Measurements from ENCODE around the gene LLGL1. TPM values are rescaled to one million over a fixed set of nuclear protein-coding genes. Genes with fewer than 3 reads are reported as not detected.
A peak's percentile ranks its signal among the peaks of the same experiment; 100 is the strongest.

The LLGL1 gene
- total and polyA plus RNA-seq, 10 of the 15 experiments (the other 5 are each of a cell fraction or from before 2014, with no cell fraction given): 0.02 to 9.2 (median 2.5) TPM

DNA sequence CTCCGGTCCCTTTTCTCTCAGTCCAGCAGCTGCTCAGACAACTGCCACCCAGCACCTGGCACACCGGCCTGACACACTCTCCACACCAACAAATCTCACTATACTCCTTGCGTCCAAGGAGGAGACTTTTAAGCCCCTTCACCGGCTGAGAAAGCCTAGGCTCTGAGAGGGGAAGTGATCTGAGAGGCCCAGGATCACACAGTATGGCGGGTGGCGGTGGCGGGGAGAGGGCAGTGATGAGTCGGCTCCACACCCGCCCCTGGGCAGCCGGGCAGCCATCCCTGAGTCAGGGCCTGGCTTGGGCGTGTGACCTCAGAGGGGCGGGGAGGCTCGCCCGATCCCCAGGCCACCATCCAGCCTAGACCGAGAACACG lies 32.5 kb downstream of the LLGL1 start:
- Histone ChIP-seq H3K9ac (ENCODE audit: control insufficient read depth, insufficient read depth, low read length) (peak overlapping the region; percentile 89), H4K20me1 (ENCODE audit: control insufficient read depth, insufficient read depth) (no peaks in the 10 kb centered on the region), H3K27me3 (replicated peaks in 1 of 2; ENCODE audit: control insufficient read depth in 2 of 2, insufficient read depth in 2 of 2, low read length in 1 of 2) (no peaks in the 10 kb centered on the region), H3K79me2 (ENCODE audit: control insufficient read depth, insufficient read depth, low read length) (peaks cover 14% of the 10 kb centered on the region), H3K4me1 (ENCODE audit: control insufficient read depth, insufficient read depth, low read length) (peaks cover 21% of the 10 kb centered on the region), H3K4me3 (peak overlapping the region; percentile 97), H3K36me3 (ENCODE audit: control insufficient read depth in 2 of 2, insufficient read depth in 2 of 2, low read length in 1 of 2) (peaks cover 11 to 12% of the 10 kb centered on the region in 2 experiments; a peak in 3 of 4 replicates), H3K27ac (ENCODE audit: control insufficient read depth, insufficient read depth) (peak overlapping the region; percentile 89), H3K9me3 (replicated peaks; ENCODE audit: control insufficient read depth, insufficient read depth, low read length) (no peaks in the 10 kb centered on the region), H3K4me2 (ENCODE audit: control insufficient read depth, insufficient read depth) (peak overlapping the region; percentile 77), H2AFZ (ENCODE audit: control insufficient read depth, low read depth, low read length) (peak overlapping the region; percentile 96)
- POLR2A ChIA-PET: no interaction called here
- CTCF ChIA-PET: interaction anchor here (1.0 kb wide), 1 partner anchor 9 kb away, joined by 4 read pairs; no protein-coding TSS in a partner anchor
- 3% methylated on average over 11 of the region's 16 CpGs for WGBS (ENCODE audit: insufficient coverage, insufficient replicate concordance, low lambda C conversion rate, missing lambda C conversion rate)
- BruUV-seq (replicated peaks): no TSS peak
- SMC1A ChIA-PET (ENCODE audit: uncharacterized antibody, unreplicated experiment): no interaction called here
- TF ChIP-seq BCL11A (IDR thresholded peaks at IDR 0.05; ENCODE audit: low read depth, low read length) (no peak), TCF12 (IDR thresholded peaks at IDR 0.05; ENCODE audit: low read depth, low read length) (0 out of 2 replicates have a peak, but pooled peaks have one; percentile 43), HDGF (IDR thresholded peaks at IDR 0.05) (0 out of 2 replicates have a peak, but pooled peaks have one; percentile 7), POU2F2 (IDR thresholded peaks at IDR 0.05; ENCODE audit: borderline replicate concordance, low read depth, low read length) (peak; percentile 18; the same call in 1 of the 3 replicates), ASH2L (IDR thresholded peaks at IDR 0.05; ENCODE audit: borderline replicate concordance, low read depth) (no peak), POLR2A (IDR thresholded peaks at IDR 0.05; ENCODE audit: low read depth, low read length) (peak; percentile 74), NBN (IDR thresholded peaks at IDR 0.05) (0 out of 2 replicates have a peak, but pooled peaks have one; percentile 11), PML (IDR thresholded peaks at IDR 0.05; ENCODE audit: low read length) (no peak), SIN3A (IDR thresholded peaks at IDR 0.05; ENCODE audit: low read depth, low read length) (0 out of 2 replicates have a peak, but pooled peaks have one; percentile 27), TARDBP (IDR thresholded peaks at IDR 0.05; ENCODE audit: borderline replicate concordance) (peak; percentile 28; the same call in 1 of the 2 replicates), POLR2AphosphoS5 (IDR thresholded peaks at IDR 0.05; ENCODE audit: low read length) (0 out of 2 replicates have a peak, but pooled peaks have one; percentile 53), SPI1 (IDR thresholded peaks at IDR 0.05; ENCODE audit: borderline replicate concordance, insufficient read depth, low read depth, low read length) (peak; percentile 82; the same call in 1 of the 2 replicates), SMAD5 (IDR thresholded peaks at IDR 0.05; ENCODE audit: low read depth) (peak; percentile 66; the same call in 1 of the 2 replicates), YY1 (IDR thresholded peaks at IDR 0.05; ENCODE audit: low read depth, low read length) (peak; percentile 82; the same call in 1 of the 2 replicates)
- ATAC-seq: peak; percentile 72
- DNase-seq (ENCODE audit: low read depth, low spot score): no peak
- intact Hi-C loops (cut with micrococcal nuclease; ENCODE audit: unreplicated experiment) (no loop called here), in situ Hi-C loops (cut with MboI) (no loop called here)
- FAIRE-seq: no peak
- RAD21 ChIA-PET (ENCODE audit: unreplicated experiment): no interaction called here

Data from GM12878 (cell line).